ENCODE measurements around the gene SAPCD1. TPM values are rescaled to one million over a fixed set of nuclear protein-coding genes. Genes with fewer than 3 reads are reported as not detected.

Gene SAPCD1
- polyA plus RNA-seq, 3 donors, result 10.4 TPM; not detected in 2

DNA sequence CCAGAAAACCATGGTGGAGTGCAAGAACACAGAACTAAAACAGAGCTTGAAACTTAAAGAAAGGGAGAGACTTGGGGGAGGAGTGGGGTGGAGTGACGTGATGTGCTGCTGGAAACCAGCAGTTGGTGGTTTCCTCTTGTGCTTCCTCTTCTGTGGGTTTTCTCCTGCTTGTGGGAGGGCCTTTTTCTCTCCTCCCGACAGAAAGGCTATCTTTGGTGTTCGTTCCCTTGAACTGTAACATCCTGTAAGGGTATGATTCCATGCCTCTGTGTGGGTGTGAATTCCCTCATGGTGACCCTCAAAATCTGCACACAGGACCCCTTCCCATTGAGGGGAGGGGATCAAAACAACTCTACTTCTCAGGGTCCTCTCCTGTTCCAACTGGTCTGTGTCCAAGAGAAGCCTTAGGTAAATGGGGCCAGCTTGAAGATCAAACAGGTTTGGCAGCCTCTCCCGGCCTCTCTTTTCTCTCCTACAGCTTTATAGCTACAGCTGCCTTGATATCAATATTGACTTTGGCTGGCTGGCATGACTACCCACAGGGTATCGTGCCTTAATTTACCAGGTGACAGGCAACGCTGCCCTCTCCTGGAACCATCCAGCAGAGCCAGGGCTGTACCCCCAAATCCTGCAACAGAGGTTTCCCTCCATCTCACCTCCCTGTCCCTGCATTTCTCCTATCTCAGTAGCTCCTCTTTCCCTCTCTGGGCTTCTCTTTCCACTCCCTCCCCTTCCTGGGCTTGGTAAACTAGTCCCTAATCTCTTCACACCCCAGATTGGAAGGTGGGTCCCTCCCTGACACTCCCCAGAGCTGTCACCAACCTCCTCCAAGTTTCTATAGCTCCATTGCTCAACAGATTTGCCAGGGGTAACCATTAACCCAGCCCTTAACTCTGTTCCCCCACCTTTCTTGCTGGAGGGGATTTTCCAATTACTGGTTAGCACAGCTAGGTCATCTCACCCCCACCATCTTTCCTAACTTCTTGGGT lies 24.2 kb upstream of the SAPCD1 start:
- peaks cover 16 to 26% of the 10 kb centered on the region in 2 donors for H3K36me3 Mint-ChIP-seq
- peak overlapping the region; percentile 95 to 100 (median 99) for H3K27ac Mint-ChIP-seq
- TF ChIP-seq CTCF (IDR thresholded peaks at IDR 0.05), result no peak
- H3K9ac ChIP-seq (ENCODE audit: insufficient read depth, low read length, poor library complexity, severe bottlenecking), result peak overlapping the region; percentile 89
- peaks cover 60% of the 10 kb centered on the region for H3K4me1 Mint-ChIP-seq
- peak; percentile 88 to 94 (median 90) for DNase-seq
- H3K9me3 ChIP-seq (replicated peaks in 1 of 2; ENCODE audit: control insufficient read depth in 1 of 2, insufficient read depth in 1 of 2, low read length in 2 of 2), result no peaks in the 10 kb centered on the region
- WGBS (ENCODE audit: insufficient coverage), result 0% methylated on average over 4 of the region's 6 CpGs
- peak overlapping the region; percentile 94 for H3K4me2 ChIP-seq (replicated peaks; ENCODE audit: extremely low read depth, low read length, poor library complexity, severe bottlenecking)
- H3K27me3 ChIP-seq (ENCODE audit: control insufficient read depth in 2 of 2, insufficient read depth in 2 of 2, low read length in 2 of 2), result no peaks in the 10 kb centered on the region
- intact Hi-C loops (cut with micrococcal nuclease), result loop anchor here in 1 of 2 donors (2.0 to 10.0 kb wide), 4 partner anchors 31 to 193 kb away; partner anchors contain the start of genes ATP6V1G2, CSNK2B, DDX39B and LY6G5B
- peak overlapping the region; percentile 16 for H2AFZ ChIP-seq (ENCODE audit: insufficient read depth, low read depth, low read length, poor library complexity, severe bottlenecking)
- peak overlapping the region; percentile 91 to 99 for H3K27ac ChIP-seq (ENCODE audit: low read depth in 1 of 2, low read length in 2 of 2)
- H3K4me3 ChIP-seq (replicated peaks in 1 of 3; ENCODE audit: low read depth in 2 of 3, low read length in 3 of 3), result peak overlapping the region; percentile 1 to 100 (median 96)
- H3K36me3 ChIP-seq (replicated peaks in 1 of 2; ENCODE audit: control insufficient read depth in 1 of 2, insufficient read depth in 2 of 2, low read length in 2 of 2), result peaks cover 10 to 20% of the 10 kb centered on the region in 2 donors
- peak overlapping the region; percentile 99 to 100 for H3K4me3 Mint-ChIP-seq
- H4K20me1 ChIP-seq (ENCODE audit: insufficient read depth, low read length), result peaks cover 17% of the 10 kb centered on the region
- peaks cover 57 to 67% of the 10 kb centered on the region in 2 donors for H3K4me1 ChIP-seq (ENCODE audit: control insufficient read depth in 1 of 2, insufficient read depth in 2 of 2, low read length in 2 of 2)
- H3K79me2 ChIP-seq (ENCODE audit: insufficient read depth, low read length), result peaks cover 60% of the 10 kb centered on the region
- H3K27me3 Mint-ChIP-seq (ENCODE audit: low read depth in 3 of 3), result peaks cover 0 to 5% (median 2%) of the 10 kb centered on the region in 3 donors
- peaks cover 0 to 2% (median 0%) of the 10 kb centered on the region in 7 donors for H3K9me3 Mint-ChIP-seq

DNA sequence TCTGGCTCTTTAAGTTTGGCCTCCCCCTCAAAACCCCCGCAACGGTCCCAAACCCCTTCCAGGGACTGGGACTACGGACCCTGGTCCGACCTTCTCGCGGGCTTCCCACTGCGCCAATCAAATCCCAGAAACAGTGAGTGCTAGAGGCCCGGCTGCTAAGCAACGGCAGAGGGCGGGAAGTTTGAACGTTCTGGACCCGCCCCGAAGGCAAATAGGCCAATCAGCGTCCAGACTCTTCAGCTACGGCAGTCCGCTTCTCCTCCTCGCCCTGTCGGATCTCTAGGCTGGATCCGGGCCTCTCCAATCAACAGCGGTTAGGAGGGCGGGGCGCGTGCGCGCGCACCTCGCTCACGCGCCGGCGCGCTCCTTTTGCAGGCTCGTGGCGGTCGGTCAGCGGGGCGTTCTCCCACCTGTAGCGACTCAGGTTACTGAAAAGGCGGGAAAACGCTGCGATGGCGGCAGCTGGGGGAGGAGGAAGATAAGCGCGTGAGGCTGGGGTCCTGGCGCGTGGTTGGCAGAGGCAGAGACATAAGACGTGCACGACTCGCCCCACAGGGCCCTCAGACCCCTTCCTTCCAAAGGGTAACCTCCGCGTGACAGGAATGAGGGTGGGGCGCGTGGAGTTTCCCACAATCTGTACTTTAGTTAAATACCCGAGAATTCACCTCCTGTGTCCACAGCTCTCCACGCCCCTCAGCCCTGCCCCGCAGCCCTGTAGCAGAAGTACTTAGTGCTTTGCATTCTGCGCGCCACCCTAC lies 22.6 kb upstream of the SAPCD1 start, which contains the start of gene MSH5:
TSS of gene MSH5 (plus strand) at position 367 of the 758 bp plus-strand sequence. CDS start 462 bp downstream, outside the sequence.
- Histone ChIP-seq H3K4me3 (replicated peaks in 1 of 3; ENCODE audit: low read depth in 2 of 3, low read length in 3 of 3) (peak within 1 kb of the TSS; percentile 58 to 100 (median 71)), H3K27me3 (ENCODE audit: control insufficient read depth in 2 of 2, insufficient read depth in 2 of 2, low read length in 2 of 2) (no peaks in the 10 kb centered on the region), H3K9ac (ENCODE audit: insufficient read depth, low read length, poor library complexity, severe bottlenecking) (peak within 1 kb of the TSS; percentile 66), H3K4me1 (ENCODE audit: control insufficient read depth in 1 of 2, insufficient read depth in 2 of 2, low read length in 2 of 2) (peaks cover 42 to 54% of the 10 kb centered on the region in 2 donors), H2AFZ (ENCODE audit: insufficient read depth, low read depth, low read length, poor library complexity, severe bottlenecking) (peak within 1 kb of the TSS; percentile 84), H3K4me2 (replicated peaks; ENCODE audit: extremely low read depth, low read length, poor library complexity, severe bottlenecking) (peak within 1 kb of the TSS; percentile 94), H3K9me3 (replicated peaks in 1 of 2; ENCODE audit: control insufficient read depth in 1 of 2, insufficient read depth in 1 of 2, low read length in 2 of 2) (no peaks in the 10 kb centered on the region), H4K20me1 (ENCODE audit: insufficient read depth, low read length) (peaks cover 1% of the 10 kb centered on the region), H3K27ac (ENCODE audit: low read depth in 1 of 2, low read length in 2 of 2) (peak within 1 kb of the TSS; percentile 91 to 99), H3K79me2 (ENCODE audit: insufficient read depth, low read length) (peaks cover 45% of the 10 kb centered on the region), H3K36me3 (replicated peaks in 1 of 2; ENCODE audit: control insufficient read depth in 1 of 2, insufficient read depth in 2 of 2, low read length in 2 of 2) (peaks cover 0 to 10% of the 10 kb centered on the region in 2 donors)
- Mint-ChIP-seq H3K4me3 (peak within 1 kb of the TSS; percentile 92 to 98), H3K27me3 (ENCODE audit: low read depth in 3 of 3) (peaks cover 0 to 2% (median 2%) of the 10 kb centered on the region in 3 donors), H3K4me1 (peaks cover 50% of the 10 kb centered on the region), H3K9me3 (peaks cover 0 to 2% (median 0%) of the 10 kb centered on the region in 7 donors), H3K27ac (peak within 1 kb of the TSS; percentile 95 to 100 (median 99)), H3K36me3 (peaks cover 10 to 16% of the 10 kb centered on the region in 2 donors)
- WGBS (ENCODE audit: insufficient coverage), result under 1% methylated on average over 44 of the region's 58 CpGs
- intact Hi-C loops (cut with micrococcal nuclease), result loop anchor here in 1 of 2 donors (2.0 to 10.0 kb wide), 4 partner anchors 29 to 195 kb away; partner anchors contain the start of genes ATP6V1G2, CSNK2B, DDX39B and LY6G5B
- TF ChIP-seq CTCF (IDR thresholded peaks at IDR 0.05), result no peak
- peak; percentile 97 to 100 (median 98) for DNase-seq

Measured in CD14-positive monocyte (primary cell).